H9 (cell line): Measurements from ENCODE around the gene GPD2. TPM values are rescaled to one million over a fixed set of nuclear protein-coding genes. Genes with fewer than 3 reads are reported as not detected.

Experiments
- DNase-seq: peaks from one replicate; pipeline ENCODE4 v3.0.0-alpha.2; 2017
- H2AFZ ChIP-seq: one replicate; pipeline ENCODE4 v1.6.1; 2013; ENCODE audit warnings: mild to moderate bottlenecking, low read length, control low read depth, moderate library complexity
- H2AK5ac ChIP-seq: 2 replicates; pipeline ENCODE4 v1.6.1; 2013; ENCODE audit warnings: low read length, control low read depth, mixed read lengths; ENCODE audit not compliant: insufficient read length
- H2BK120ac ChIP-seq: one replicate; pipeline ENCODE4 v1.6.1; 2013; ENCODE audit warnings: low read depth, mild to moderate bottlenecking, low read length, control low read depth, inconsistent platforms; ENCODE audit not compliant: poor library complexity, severe bottlenecking
- H2BK12ac ChIP-seq: 2 replicates; pipeline ENCODE4 v1.6.1; 2013; ENCODE audit warnings: low read length, control low read depth, mixed read lengths, low read depth; ENCODE audit not compliant: insufficient read length
- H2BK15ac ChIP-seq: 2 replicates; pipeline ENCODE4 v1.6.1; 2013; ENCODE audit warnings: low read depth, low read length, control low read depth
- H2BK20ac ChIP-seq: one replicate; pipeline ENCODE4 v1.6.1; 2013; ENCODE audit warnings: low read depth, mild to moderate bottlenecking, low read length, control low read depth, inconsistent platforms; ENCODE audit not compliant: poor library complexity, severe bottlenecking
- H2BK5ac ChIP-seq: 2 replicates; pipeline ENCODE4 v1.6.1; 2013; ENCODE audit warnings: low read length, control low read depth, mixed read lengths; ENCODE audit not compliant: insufficient read length
- H3K14ac ChIP-seq: 2 replicates; pipeline ENCODE4 v1.6.1; 2013; ENCODE audit warnings: low read length, control low read depth; ENCODE audit not compliant: insufficient read depth
- H3K18ac ChIP-seq: 2 replicates; pipeline ENCODE4 v1.6.1; 2013; ENCODE audit warnings: low read depth, mild to moderate bottlenecking, mixed read lengths, low read length, control low read depth; ENCODE audit not compliant: insufficient read length
- H3K23ac ChIP-seq: 2 replicates; pipeline ENCODE4 v1.6.1; 2013; ENCODE audit warnings: low read length, control low read depth, mixed read lengths, low read depth; ENCODE audit not compliant: insufficient read length
- H3K23me2 ChIP-seq: 2 replicates; pipeline ENCODE4 v1.6.1; 2013; ENCODE audit warnings: low read depth, mild to moderate bottlenecking, mixed read lengths, low read length, control low read depth; ENCODE audit not compliant: insufficient read length, poor library complexity, severe bottlenecking
- H3K27ac ChIP-seq: 2 replicates; pipeline ENCODE4 v1.5.1; 2013; ENCODE audit warnings: low read length, control low read depth, mixed read lengths, low read depth; ENCODE audit not compliant: insufficient read length
- H3K27me3 ChIP-seq: 2 replicates; pipeline ENCODE4 v1.6.1; 2013; ENCODE audit warnings: low read length, control low read depth, inconsistent platforms; ENCODE audit not compliant: insufficient read depth
- H3K4ac ChIP-seq: 2 replicates; pipeline ENCODE4 v1.6.1; 2013; ENCODE audit warnings: low read depth, mild to moderate bottlenecking, control low read depth, inconsistent platforms, low read length, moderate library complexity
- H3K4me1 ChIP-seq: 2 replicates; pipeline ENCODE4 v1.6.1; 2013; ENCODE audit warnings: low read length, control low read depth, inconsistent platforms; ENCODE audit not compliant: insufficient read depth
- H3K4me2 ChIP-seq: 2 replicates; pipeline ENCODE4 v1.6.1; 2013; ENCODE audit warnings: low read length, control low read depth, mixed read lengths; ENCODE audit not compliant: insufficient read length, insufficient read depth
- H3K56ac ChIP-seq: 2 replicates; pipeline ENCODE4 v1.6.1; 2013; ENCODE audit warnings: low read depth, mild to moderate bottlenecking, mixed read lengths, low read length, control low read depth; ENCODE audit not compliant: insufficient read length
- H3K79me1 ChIP-seq: 2 replicates; pipeline ENCODE4 v1.6.1; 2013; ENCODE audit warnings: low read depth, mild to moderate bottlenecking, moderate library complexity, low read length, control low read depth, inconsistent platforms; ENCODE audit not compliant: insufficient read depth, poor library complexity, severe bottlenecking
- H3K79me2 ChIP-seq: 2 replicates; pipeline ENCODE4 v1.6.1; 2013; ENCODE audit warnings: low read length, control low read depth, inconsistent platforms; ENCODE audit not compliant: insufficient read depth
- H3K9ac ChIP-seq: 2 replicates; pipeline ENCODE4 v1.6.1; 2013; ENCODE audit warnings: low read length, control low read depth, mixed read lengths; ENCODE audit not compliant: insufficient read length; ENCODE audit errors: extremely low read depth
- H3K9me3 ChIP-seq: one replicate; pipeline ENCODE4 v1.6.1; 2013; ENCODE audit warnings: low read depth, low read length, inconsistent platforms; ENCODE audit not compliant: control insufficient read depth
- H3T11ph ChIP-seq: one replicate; pipeline ENCODE4 v1.6.1; 2013; ENCODE audit warnings: mild to moderate bottlenecking, low read length, control low read depth, inconsistent platforms
- H4K20me1 ChIP-seq: one replicate; pipeline ENCODE4 v1.6.1; 2013; ENCODE audit not compliant: control insufficient read depth, insufficient read length, insufficient read depth
- H4K5ac ChIP-seq: 2 replicates; pipeline ENCODE4 v1.6.1; 2013; ENCODE audit warnings: low read depth, mild to moderate bottlenecking, mixed read lengths, low read length, control low read depth; ENCODE audit not compliant: insufficient read length
- H4K8ac ChIP-seq: replicated peaks from 2 replicates; pipeline ENCODE4 v1.6.1; 2013; ENCODE audit warnings: low read length, control low read depth, mixed read lengths, low read depth; ENCODE audit not compliant: insufficient read length
- H4K91ac ChIP-seq: 2 replicates; pipeline ENCODE4 v1.6.1; 2013; ENCODE audit warnings: low read depth, mild to moderate bottlenecking, moderate library complexity, mixed read lengths, low read length, control low read depth; ENCODE audit not compliant: insufficient read length
- H3K27ac Mint-ChIP-seq, 3 experiments: 2 replicates in 2 of 3; 3 replicates in 1 of 3; pipeline ENCODE4 v1.8.0; 2020 to 2021; ENCODE audit warnings: mixed read lengths in 3 of 3, mild to moderate bottlenecking in 1 of 3, moderate library complexity in 1 of 3
- H3K27me3 Mint-ChIP-seq: 2 replicates; pipeline ENCODE4 v1.8.0; 2021; ENCODE audit warnings: low read depth, mild to moderate bottlenecking, moderate library complexity, mixed read lengths
- H3K36me3 Mint-ChIP-seq, 3 experiments: 2 replicates in 2 of 3; 3 replicates in 1 of 3; pipeline ENCODE4 v1.8.0; 2020 to 2021; ENCODE audit warnings: low read depth in 3 of 3, mixed read lengths in 3 of 3; ENCODE audit not compliant: insufficient read depth in 1 of 3
- H3K4me1 Mint-ChIP-seq, 2 experiments: 2 replicates each; pipeline ENCODE4 v1.8.0; 2020; ENCODE audit warnings: mixed read lengths in 2 of 2
- H3K4me3 Mint-ChIP-seq, 2 experiments: 2 replicates in 1 of 2; 3 replicates in 1 of 2; pipeline ENCODE4 v1.8.0; 2020 to 2021; ENCODE audit warnings: mild to moderate bottlenecking in 2 of 2, mixed read lengths in 2 of 2, moderate library complexity in 1 of 2
- H3K9me3 Mint-ChIP-seq, 2 experiments: 2 replicates in 1 of 2; 3 replicates in 1 of 2; pipeline ENCODE4 v1.8.0; 2020; ENCODE audit warnings: mild to moderate bottlenecking in 2 of 2, mixed read lengths in 2 of 2, moderate library complexity in 1 of 2
- WGBS: extraction: QIAGEN DNeasy Blood & Tissue Kit; methylation state at CpG from one replicate; pipeline ENCODE4 v1.1.7; 2013; ENCODE audit warnings: missing lambda C conversion rate, low lambda C conversion rate, mixed read lengths; ENCODE audit not compliant: insufficient read length; ENCODE audit errors: extremely low coverage; 5-methylcytosine and 5-hydroxymethylcytosine counted together
- total RNA-seq: library from RNA; stranded (reverse); gene quantifications from 2 replicates; pipeline ENCODE4 v1.2.1, GENCODE V29; 2021
- TF ChIP-seq, protein P1 (sequence below): fragments of 200-600 bp; sonication (generic); conservative IDR thresholded peaks from 3 replicates; pipeline ENCODE4 v1.8.0; 2021; ENCODE audit warnings: antibody characterized with exemption, mild to moderate bottlenecking

GPD2 gene
- total RNA-seq, 1 experiment from 2014 or later, result 46.0 TPM

DNA sequence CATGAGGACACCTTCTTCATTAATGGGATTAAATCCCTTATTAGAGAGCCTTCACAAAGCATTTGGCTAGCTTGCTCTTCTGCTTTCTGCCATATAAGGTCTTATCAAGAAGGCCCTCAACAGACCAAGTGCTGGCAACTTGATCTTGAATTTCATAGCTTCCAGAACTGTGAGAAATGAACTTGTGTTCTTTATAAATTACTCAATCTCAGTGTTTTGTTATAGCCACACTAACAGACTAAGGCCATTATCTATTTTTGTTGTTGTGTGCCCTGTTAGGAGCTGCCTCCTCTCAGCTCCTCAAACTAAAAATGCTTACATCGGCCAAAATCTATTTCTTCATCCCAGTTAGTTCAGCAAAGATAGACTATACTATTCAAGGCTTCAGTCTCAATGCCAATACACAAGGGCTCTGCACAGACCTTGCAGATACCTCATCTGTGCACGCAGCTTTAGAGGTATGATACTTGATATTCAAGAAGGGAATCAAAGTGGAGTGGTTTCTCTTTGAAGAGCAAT lies 182.9 kb downstream of the GPD2 start:
- Mint-ChIP-seq H3K9me3 (peaks cover 15 to 19% of the 10 kb centered on the region in 2 experiments), H3K4me1 (peaks cover 17 to 25% of the 10 kb centered on the region in 2 experiments), H3K27me3 (no peaks in the 10 kb centered on the region), H3K27ac (no peak overlapping the region), H3K4me3 (no peak overlapping the region), H3K36me3 (peaks cover 2 to 32% (median 16%) of the 10 kb centered on the region in 3 experiments; a peak in 6 of 7 replicates)
- no peaks in the 10 kb centered on the region for H3K23me2 ChIP-seq
- DNase-seq, result no peak
- H3K4ac ChIP-seq, result no peak overlapping the region
- H3K9me3 ChIP-seq, result no peaks in the 10 kb centered on the region
- WGBS, result no CpG with 5 or more reads among the region's 2 CpGs
- no peak overlapping the region for H4K8ac ChIP-seq
- H3K27ac ChIP-seq, result no peak overlapping the region
- no peaks in the 10 kb centered on the region for H3K79me2 ChIP-seq
- no peak overlapping the region for H3K9ac ChIP-seq
- no peak overlapping the region for H2AK5ac ChIP-seq
- no peak overlapping the region for H3K14ac ChIP-seq
- H2BK15ac ChIP-seq, result no peak overlapping the region
- no peaks in the 10 kb centered on the region for H4K20me1 ChIP-seq
- no peak overlapping the region for H3K56ac ChIP-seq
- H3T11ph ChIP-seq, result no peak overlapping the region
- no peak overlapping the region for H2BK20ac ChIP-seq
- no peak overlapping the region for H2AFZ ChIP-seq
- H4K5ac ChIP-seq, result no peak overlapping the region
- TF ChIP-seq, protein P1, sequence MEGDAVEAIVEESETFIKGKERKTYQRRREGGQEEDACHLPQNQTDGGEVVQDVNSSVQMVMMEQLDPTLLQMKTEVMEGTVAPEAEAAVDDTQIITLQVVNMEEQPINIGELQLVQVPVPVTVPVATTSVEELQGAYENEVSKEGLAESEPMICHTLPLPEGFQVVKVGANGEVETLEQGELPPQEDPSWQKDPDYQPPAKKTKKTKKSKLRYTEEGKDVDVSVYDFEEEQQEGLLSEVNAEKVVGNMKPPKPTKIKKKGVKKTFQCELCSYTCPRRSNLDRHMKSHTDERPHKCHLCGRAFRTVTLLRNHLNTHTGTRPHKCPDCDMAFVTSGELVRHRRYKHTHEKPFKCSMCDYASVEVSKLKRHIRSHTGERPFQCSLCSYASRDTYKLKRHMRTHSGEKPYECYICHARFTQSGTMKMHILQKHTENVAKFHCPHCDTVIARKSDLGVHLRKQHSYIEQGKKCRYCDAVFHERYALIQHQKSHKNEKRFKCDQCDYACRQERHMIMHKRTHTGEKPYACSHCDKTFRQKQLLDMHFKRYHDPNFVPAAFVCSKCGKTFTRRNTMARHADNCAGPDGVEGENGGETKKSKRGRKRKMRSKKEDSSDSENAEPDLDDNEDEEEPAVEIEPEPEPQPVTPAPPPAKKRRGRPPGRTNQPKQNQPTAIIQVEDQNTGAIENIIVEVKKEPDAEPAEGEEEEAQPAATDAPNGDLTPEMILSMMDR, result no peak
- H3K27me3 ChIP-seq, result no peaks in the 10 kb centered on the region
- no peaks in the 10 kb centered on the region for H3K4me1 ChIP-seq
- no peak overlapping the region for H3K4me2 ChIP-seq
- H4K91ac ChIP-seq, result no peak overlapping the region
- no peak overlapping the region for H2BK12ac ChIP-seq
- H3K18ac ChIP-seq, result no peak overlapping the region
- H3K79me1 ChIP-seq, result no peaks in the 10 kb centered on the region
- H2BK5ac ChIP-seq, result no peak overlapping the region
- no peak overlapping the region for H3K23ac ChIP-seq
- H2BK120ac ChIP-seq, result no peak overlapping the region
